HG03342 (cell line): Measurements from ENCODE around the gene ZNF662.

Experiments used
- ATAC-seq: cut with Tn5 transposase; IDR thresholded peaks from one replicate; pipeline ENCODE4 v1.9.1; 2021; ENCODE audit warnings: mild to moderate bottlenecking, moderate library complexity; ENCODE audit not compliant: unreplicated experiment

Gene ZNF662

GRCh38 chr3:42935472-42935871, 29.5 kb downstream of the ZNF662 start:
- ATAC-seq, result no peak

GRCh38 chr3:42936157-42936981, 30.4 kb downstream of the ZNF662 start:
- no peak for ATAC-seq

DNA sequence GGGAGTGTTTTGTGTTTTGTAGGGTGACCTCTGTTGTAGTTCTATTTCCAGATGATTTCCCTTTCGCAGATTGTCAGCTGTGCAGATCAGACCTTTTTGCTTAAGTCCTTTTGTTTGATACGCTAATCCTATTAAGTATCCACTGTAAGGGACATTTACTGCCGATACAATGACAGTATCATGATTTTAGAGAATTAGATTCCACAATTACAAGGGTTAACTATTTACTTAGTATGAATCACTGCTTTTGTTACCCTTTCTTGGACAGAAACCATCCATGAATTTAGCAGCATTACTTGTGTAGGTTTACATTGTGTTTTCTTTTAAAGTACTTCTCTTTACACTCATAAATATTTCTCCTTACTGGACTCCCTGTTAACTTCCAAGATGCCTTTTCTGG, 31.4 kb downstream of the ZNF662 start:
- no peak for ATAC-seq

GRCh38 chr3:42942693-42943092, 36.8 kb downstream of the ZNF662 start:
- no peak for ATAC-seq

DNA sequence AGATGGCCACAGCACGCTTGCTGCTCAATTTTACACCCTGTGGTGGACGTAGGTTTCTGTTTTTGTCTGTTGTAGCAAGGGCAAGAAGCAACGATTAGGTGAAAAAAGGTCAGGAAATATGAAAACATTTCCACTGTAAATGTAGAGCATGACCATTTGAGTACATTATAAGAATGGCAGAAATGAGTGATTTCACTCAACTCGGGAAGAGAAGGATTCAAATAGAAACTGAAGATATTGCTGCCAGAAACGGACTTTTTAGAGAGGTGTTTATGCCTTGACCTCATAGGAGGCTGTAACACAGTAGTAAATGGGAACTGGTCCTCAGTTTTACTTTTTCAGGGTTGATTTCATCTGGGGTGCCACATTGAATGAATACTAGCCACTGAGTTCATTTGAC, 40.1 kb downstream of the ZNF662 start:
- no peak for ATAC-seq

GRCh38 chr3:42957573-42957972, 51.6 kb downstream of the ZNF662 start:
- ATAC-seq, result no peak

- no peak for ATAC-seq
Observed at GRCh38 chr3:42960282-42960681, 54.3 kb downstream of the ZNF662 start.

DNA sequence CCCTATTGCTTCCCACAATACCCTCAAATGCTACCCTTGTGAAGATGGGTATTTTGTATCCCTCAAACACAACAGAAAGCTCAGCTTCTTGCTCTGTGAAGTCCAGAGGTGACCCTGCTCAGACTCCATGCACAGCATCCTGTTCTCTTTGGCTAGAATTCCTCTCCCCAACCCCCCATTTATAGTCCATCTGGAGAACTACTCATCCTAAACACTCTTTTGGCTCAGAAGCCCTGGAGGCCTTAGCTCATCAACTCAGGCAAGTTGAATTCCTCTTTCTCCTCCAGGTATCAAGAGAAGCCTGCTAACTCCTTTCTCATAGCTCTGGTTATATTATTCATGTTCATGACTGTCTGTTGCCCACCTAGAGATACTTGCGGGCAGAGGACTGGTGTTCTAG, 54.8 kb downstream of the ZNF662 start:
- no peak for ATAC-seq

DNA sequence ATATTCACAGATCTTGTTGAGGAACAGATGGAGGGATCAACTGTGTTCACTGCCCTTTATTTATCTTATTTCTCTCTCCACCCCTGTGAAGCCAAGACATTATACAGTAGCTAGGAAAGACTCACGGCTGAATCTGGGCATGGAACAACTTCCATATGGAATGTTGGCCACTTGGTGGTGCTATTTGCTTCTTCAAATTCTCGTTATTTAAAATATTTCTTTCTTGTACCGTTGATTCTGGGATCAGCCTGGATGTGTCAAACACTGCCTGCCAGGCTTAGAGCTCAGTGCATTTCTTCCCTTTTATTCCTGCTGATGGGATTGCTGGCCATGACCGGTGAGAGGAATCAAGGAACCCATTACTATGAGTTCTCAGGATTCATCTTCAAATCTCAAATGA, 55.7 kb downstream of the ZNF662 start:
- ATAC-seq, result no peak

GRCh38 chr3:42963269-42963668, 57.3 kb downstream of the ZNF662 start:
- ATAC-seq, result no peak

- no peak for ATAC-seq
Observed at GRCh38 chr3:42964266-42964665, 58.3 kb downstream of the ZNF662 start.
